HL-60 (cell line): ENCODE measurements around the gene SLC26A1.

ENCODE experiments used
- DNase-seq, 2 experiments: peaks; one replicate each; pipeline ENCODE4 v3.0.0-alpha.2; 2010 to 2020; ENCODE audit warnings: low read depth in 1 of 2, low spot score in 1 of 2
- H3K27ac ChIP-seq: fragments of 250-450 bp; sonication (Bioruptor Pico); replicated peaks from 2 replicates; pipeline ENCODE4 v1.5.1; 2020; ENCODE audit warnings: mild to moderate bottlenecking, moderate library complexity
- H3K27me3 ChIP-seq: fragments of 250-450 bp; sonication (Bioruptor Pico); 2 replicates; pipeline ENCODE4 v1.5.1; 2021; ENCODE audit warnings: mild to moderate bottlenecking, moderate library complexity; ENCODE audit not compliant: insufficient read depth, poor library complexity, severe bottlenecking
- H3K4me3 ChIP-seq: replicated peaks from 2 replicates; pipeline ENCODE4 v1.5.1; 2011; ENCODE audit warnings: mild to moderate bottlenecking, control low read depth, low read length; ENCODE audit not compliant: insufficient read depth
- CTCF ChIP-seq: IDR thresholded peaks from one replicate; pipeline ENCODE4 v1.5.1; 2011; ENCODE audit warnings: low read length, control low read depth, inconsistent platforms; ENCODE audit not compliant: insufficient read depth
- GABPA ChIP-seq: IDR thresholded peaks from 2 replicates; pipeline ENCODE4 v1.6.1; 2012; ENCODE audit warnings: low read depth
- POLR2AphosphoS5 ChIP-seq: IDR thresholded peaks from 2 replicates; pipeline ENCODE4 v1.6.1; 2012; ENCODE audit warnings: low read depth
- SPI1 ChIP-seq: IDR thresholded peaks from 2 replicates; pipeline ENCODE4 v1.6.1; 2012; ENCODE audit warnings: low read depth, mild to moderate bottlenecking, borderline replicate concordance
- TF ChIP-seq, protein P1 (sequence below): IDR thresholded peaks from 2 replicates; pipeline ENCODE4 v1.6.1; 2012; ENCODE audit warnings: low read depth; ENCODE audit not compliant: insufficient replicate concordance

SLC26A1 gene

DNA sequence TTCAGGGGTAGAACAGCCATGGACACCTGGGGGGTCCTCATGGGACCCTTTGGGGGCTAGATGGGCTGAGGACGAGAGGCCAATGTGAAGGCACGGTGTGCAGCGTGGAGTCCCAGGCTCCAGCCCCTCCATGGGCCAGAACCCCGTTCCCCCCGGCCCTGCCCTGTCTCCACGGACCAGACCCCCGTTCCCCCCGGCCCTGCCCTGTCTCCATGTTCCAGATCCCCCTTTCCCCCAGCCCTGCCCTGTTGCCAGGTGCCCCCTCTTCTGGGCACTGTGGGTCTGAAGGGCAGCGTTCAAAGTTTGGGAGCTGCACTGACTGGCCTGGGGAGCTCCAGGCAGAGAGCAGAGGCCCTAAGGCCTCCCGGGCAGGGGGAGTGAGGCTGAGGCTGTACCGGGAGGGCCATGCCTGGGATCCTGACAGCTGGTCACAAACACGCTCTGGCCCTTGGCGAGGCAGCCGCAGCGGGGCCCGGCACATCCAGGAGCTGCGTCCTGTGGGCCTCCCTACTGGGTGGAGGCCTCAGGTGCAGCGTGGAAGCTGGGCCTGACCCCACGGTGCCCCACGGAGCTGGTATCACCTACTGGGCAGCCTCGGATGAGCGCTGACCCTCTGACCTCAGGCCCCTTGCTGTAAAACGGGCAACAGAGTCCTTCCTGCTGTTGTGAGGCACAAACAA, 28.7 kb downstream of the SLC26A1 start:
- TF ChIP-seq CTCF (no peak), SPI1 (no peak), GABPA (no peak), POLR2AphosphoS5 (no peak)
- TF ChIP-seq, protein P1, sequence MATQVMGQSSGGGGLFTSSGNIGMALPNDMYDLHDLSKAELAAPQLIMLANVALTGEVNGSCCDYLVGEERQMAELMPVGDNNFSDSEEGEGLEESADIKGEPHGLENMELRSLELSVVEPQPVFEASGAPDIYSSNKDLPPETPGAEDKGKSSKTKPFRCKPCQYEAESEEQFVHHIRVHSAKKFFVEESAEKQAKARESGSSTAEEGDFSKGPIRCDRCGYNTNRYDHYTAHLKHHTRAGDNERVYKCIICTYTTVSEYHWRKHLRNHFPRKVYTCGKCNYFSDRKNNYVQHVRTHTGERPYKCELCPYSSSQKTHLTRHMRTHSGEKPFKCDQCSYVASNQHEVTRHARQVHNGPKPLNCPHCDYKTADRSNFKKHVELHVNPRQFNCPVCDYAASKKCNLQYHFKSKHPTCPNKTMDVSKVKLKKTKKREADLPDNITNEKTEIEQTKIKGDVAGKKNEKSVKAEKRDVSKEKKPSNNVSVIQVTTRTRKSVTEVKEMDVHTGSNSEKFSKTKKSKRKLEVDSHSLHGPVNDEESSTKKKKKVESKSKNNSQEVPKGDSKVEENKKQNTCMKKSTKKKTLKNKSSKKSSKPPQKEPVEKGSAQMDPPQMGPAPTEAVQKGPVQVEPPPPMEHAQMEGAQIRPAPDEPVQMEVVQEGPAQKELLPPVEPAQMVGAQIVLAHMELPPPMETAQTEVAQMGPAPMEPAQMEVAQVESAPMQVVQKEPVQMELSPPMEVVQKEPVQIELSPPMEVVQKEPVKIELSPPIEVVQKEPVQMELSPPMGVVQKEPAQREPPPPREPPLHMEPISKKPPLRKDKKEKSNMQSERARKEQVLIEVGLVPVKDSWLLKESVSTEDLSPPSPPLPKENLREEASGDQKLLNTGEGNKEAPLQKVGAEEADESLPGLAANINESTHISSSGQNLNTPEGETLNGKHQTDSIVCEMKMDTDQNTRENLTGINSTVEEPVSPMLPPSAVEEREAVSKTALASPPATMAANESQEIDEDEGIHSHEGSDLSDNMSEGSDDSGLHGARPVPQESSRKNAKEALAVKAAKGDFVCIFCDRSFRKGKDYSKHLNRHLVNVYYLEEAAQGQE, result no peak
- Histone ChIP-seq H3K27me3 (no peaks in the 10 kb centered on the region), H3K4me3 (no peak overlapping the region), H3K27ac (no peak overlapping the region)
- no peak for DNase-seq

- Histone ChIP-seq H3K4me3 (no peak overlapping the region), H3K27me3 (no peaks in the 10 kb centered on the region), H3K27ac (no peak overlapping the region)
- no peak for DNase-seq
- TF ChIP-seq SPI1, result no peak
- TF ChIP-seq POLR2AphosphoS5, result no peak
- no peak for TF ChIP-seq GABPA
- TF ChIP-seq, protein P1, result no peak
- TF ChIP-seq CTCF, result no peak
Observed at GRCh38 chr4:963276-964225, 29.7 kb downstream of the SLC26A1 start.

DNA sequence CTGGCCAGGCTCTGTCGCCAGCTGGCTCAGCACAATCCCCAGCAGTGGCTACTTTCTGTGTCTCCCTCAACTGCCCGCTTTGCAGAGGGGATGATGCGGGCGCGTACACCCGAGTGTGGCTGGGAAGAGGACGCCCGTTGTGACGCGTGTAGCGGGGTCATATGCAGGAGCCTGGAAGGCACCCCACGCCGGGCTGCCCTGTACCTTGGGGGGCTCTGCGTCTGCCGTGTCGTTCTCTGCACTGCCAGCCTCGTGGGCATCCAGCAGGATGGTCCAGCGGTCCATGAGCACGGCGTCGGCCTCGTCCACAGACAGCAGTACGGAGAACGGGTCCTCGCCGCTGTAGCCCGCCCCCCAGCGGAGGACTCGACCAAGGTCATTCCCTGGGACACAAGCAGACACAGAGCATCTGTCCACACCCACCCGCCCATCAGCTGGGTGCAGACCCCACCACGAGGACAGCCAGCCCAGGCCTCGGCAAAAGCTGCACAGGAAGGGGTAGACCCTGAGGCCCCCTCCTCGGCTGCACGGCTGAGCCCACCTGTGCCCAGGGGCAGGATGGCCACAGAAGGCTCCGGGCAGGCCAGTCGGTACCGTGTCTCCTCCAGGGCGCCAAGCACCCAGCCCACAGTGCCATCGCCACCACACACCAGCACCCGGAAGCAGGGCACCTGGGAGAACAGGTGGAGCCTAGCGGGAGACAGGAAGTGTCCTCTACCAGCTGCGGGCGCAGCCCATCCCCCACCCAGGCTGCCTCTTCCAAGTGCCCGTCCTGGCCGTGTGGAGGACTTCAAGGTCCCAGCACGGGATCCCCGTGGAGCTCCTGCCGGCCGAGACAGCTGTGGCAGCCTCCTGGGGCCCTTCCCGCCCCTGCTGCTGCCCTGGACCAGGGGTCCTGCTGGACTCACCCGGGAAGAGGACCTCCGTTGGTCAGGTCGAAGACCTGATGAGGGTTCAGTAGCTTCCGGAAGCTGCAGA, 30.7 kb downstream of the SLC26A1 start:
- no peak for DNase-seq
- H3K27me3 ChIP-seq, result no peaks in the 10 kb centered on the region
- H3K4me3 ChIP-seq, result no peak overlapping the region
- TF ChIP-seq SPI1 (no peak), CTCF (no peak), GABPA (no peak), POLR2AphosphoS5 (no peak)
- TF ChIP-seq, protein P1, result no peak
- no peak overlapping the region for H3K27ac ChIP-seq
